NB4 (cell line): Measurements from ENCODE around the gene SLC7A8.
A peak's percentile ranks its signal among the peaks of the same experiment; 100 is the strongest.
"Not testable (repeated sequence)": the region's sequence is repeated elsewhere in the genome, so short reads cannot be mapped to it uniquely, and the experiment has no call there.

Experiments
- DNase-seq: peaks from one replicate; pipeline ENCODE4 v3.0.0; 2010; ENCODE audit warnings: low read depth
- H3K4me3 ChIP-seq: one replicate; pipeline ENCODE4 v1.5.1; 2011; ENCODE audit warnings: mild to moderate bottlenecking, low read depth, low read length, moderate library complexity
- MYC ChIP-seq: IDR thresholded peaks from 2 replicates; pipeline ENCODE4 v1.6.1; 2011; ENCODE audit warnings: low read depth, low read length
- POLR2A ChIP-seq: IDR thresholded peaks from 2 replicates; pipeline ENCODE4 v1.6.1; 2011; ENCODE audit warnings: mild to moderate bottlenecking; ENCODE audit not compliant: insufficient read length; ENCODE audit errors: extremely low read depth
- TF ChIP-seq, protein P1 (sequence below): IDR thresholded peaks from 2 replicates; pipeline ENCODE4 v1.6.1; 2011; ENCODE audit warnings: low read depth, low read length
- TF ChIP-seq, protein P2 (sequence below): IDR thresholded peaks from one replicate; pipeline ENCODE4 v1.5.1; 2012; ENCODE audit warnings: low read depth, low read length

SLC7A8 gene

DNA sequence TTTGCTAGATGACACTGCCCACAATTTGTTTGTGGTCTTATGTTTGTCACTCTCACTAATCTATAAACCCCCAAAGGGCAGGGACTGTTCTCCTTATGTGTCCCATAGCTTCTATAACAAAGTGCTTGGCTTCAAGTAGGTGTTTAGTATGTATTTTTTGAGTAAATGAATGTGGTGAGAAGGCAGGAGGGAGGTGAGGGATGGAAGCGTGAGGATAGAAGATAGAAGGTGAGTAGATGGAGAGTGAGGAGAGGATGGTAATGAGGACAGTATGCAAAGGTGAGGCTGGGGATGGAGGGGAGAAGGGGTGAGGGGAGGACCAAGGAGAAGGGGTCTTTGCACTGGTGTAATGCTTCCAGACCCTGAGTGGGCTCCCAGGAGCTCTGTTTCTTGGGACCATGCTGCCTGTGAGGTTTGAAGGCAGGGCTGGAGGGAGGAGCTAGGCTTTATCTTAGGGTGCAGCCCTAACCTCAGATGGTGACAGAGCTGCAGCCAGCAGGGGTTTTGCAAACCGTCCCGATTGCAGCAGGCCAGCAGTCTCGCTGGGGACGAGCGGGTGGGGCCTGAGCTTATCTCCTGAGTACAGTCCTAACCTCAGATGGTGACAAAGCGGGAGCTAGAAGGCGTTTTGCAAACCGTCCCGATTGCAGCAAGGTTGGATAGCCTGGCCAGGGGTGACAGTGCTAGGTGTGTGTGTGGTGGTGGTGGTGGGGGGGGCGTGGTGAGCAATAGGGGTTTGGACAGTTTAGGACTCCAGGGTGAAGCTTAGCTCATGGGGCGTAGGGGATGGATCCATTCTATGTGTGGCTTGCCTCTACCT, 70.9 kb downstream of the SLC7A8 start:
- H3K4me3 ChIP-seq = peak overlapping the region; percentile 19
- peak; percentile 99 for DNase-seq
- TF ChIP-seq, protein P1, sequence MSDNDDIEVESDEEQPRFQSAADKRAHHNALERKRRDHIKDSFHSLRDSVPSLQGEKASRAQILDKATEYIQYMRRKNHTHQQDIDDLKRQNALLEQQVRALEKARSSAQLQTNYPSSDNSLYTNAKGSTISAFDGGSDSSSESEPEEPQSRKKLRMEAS = peak; percentile 62
- TF ChIP-seq POLR2A (peak; percentile 28), MYC (peak; percentile 79; the same call in 1 of the 2 replicates)
- TF ChIP-seq, protein P2, sequence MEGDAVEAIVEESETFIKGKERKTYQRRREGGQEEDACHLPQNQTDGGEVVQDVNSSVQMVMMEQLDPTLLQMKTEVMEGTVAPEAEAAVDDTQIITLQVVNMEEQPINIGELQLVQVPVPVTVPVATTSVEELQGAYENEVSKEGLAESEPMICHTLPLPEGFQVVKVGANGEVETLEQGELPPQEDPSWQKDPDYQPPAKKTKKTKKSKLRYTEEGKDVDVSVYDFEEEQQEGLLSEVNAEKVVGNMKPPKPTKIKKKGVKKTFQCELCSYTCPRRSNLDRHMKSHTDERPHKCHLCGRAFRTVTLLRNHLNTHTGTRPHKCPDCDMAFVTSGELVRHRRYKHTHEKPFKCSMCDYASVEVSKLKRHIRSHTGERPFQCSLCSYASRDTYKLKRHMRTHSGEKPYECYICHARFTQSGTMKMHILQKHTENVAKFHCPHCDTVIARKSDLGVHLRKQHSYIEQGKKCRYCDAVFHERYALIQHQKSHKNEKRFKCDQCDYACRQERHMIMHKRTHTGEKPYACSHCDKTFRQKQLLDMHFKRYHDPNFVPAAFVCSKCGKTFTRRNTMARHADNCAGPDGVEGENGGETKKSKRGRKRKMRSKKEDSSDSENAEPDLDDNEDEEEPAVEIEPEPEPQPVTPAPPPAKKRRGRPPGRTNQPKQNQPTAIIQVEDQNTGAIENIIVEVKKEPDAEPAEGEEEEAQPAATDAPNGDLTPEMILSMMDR = no peak

DNA sequence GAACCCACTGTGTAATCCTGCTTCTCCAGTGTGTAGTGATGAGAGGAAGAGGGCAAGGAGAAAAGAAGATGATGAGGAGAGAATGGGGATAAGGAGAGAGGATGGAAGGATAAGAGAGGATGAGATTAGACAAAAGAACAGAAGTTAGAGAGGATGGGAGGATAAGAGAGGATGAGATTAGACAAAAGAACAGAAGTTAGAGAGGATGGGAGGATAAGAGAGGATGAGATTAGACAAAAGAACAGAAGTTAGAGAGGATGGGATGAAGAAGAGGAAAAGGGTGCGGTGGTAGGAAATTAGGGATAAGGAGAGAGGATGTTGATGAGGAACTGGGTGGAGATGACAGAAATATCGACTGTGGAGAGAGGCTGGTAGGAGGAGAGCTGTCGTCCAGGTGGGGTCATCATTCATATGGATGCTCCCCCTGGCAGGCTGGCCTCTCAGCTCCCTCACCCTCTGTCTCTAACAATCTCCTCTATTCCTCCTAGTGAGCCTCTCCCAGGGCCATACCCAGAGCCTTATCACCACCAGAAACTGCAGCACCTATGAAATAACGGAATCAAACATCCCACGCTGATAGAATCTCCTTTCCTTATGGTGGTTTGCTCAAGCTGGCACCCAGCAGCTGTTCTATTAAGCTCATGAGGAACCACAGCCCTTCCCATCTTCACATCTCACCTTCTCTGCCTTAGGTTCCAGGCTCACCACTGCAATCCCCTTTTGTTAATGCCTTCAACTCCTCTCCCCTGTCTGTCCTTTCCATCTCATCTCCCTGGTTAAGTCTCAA, 72.7 kb downstream of the SLC7A8 start:
- DNase-seq = peak; percentile 65
- no peak for TF ChIP-seq POLR2A
- TF ChIP-seq, protein P1 = no peak
- TF ChIP-seq MYC = no peak
- TF ChIP-seq, protein P2 = no peak
- H3K4me3 ChIP-seq = no peak overlapping the region

DNA sequence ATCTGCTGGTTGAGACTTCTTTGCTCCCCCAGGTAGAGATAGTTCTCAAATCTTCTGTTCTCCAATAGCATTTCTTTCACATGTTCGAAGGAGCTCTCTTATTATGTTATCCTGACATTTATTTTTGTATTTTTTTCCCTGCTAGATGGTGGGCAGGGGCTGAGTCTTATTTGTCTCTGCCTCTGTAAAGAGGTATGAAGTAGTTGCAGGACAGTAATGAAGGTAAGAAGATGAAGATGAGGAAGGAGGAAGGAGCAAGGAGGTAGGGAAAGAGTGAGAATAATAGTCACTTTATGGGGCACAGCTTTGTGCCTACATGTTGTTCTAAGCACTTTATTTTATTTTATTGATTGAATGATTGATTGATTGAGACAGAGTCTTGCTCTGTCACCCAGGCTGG, 73.7 kb downstream of the SLC7A8 start:
- no peak overlapping the region for H3K4me3 ChIP-seq
- TF ChIP-seq MYC (no peak), POLR2A (no peak)
- no peak for DNase-seq

DNA sequence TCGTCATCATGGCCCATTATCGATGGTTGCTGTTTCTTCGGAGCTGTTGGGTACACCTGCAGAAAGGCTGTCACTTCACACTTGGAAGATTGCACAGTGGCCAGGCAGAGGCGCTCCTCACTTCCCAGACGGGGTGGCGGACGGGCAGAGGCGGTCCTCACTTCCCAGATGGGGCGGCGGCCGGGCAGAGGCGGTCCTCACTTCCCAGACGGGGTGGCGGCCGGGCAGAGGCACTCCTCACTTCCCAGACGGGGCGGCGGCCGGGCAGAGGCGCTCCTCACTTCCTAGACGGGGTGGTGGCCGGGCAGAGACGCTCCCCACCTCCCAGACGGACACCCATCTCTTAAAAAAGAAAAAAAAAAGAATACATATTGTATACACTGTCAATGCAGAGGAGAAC, 75.3 kb downstream of the SLC7A8 start:
- not testable (repeated sequence) for H3K4me3 ChIP-seq, DNase-seq

DNA sequence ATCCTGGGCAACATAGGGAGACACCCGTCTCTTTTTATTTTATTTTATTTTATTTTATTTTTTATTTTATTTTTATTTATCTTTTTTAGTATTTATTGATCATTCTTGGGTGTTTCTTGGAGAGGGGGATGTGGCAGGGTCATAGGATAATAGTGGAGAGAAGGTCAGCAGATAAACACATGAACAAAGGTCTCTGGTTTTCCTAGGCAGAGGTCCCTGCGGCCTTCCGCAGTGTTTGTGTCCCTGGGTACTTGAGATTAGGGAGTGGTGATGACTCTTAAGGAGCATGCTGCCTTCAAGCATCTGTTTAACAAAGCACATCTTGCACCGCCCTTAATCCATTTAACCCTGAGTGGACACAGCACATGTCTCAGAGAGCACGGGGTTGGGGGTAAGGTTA, 75.8 kb downstream of the SLC7A8 start:
- not testable (repeated sequence) for H3K4me3 ChIP-seq, DNase-seq

DNA sequence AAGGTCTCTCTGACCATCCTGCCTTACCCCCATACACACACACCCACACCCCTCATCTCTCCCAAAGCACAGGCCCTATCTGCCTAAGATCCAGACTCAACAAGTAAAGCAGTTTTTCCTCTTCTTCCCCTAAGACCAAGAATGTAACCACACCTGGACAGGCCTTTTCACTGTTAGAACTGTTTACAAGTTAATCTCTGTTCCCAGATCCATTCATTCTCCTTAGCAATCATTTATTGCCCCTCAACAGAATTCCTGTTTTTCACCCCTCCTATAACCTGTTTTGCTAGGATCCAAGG, 76.8 kb downstream of the SLC7A8 start:
- H3K4me3 ChIP-seq = no peak overlapping the region
- DNase-seq = no peak
- TF ChIP-seq, protein P1 = no peak
- TF ChIP-seq, protein P2 = no peak
- no peak for TF ChIP-seq MYC
- no peak for TF ChIP-seq POLR2A

DNA sequence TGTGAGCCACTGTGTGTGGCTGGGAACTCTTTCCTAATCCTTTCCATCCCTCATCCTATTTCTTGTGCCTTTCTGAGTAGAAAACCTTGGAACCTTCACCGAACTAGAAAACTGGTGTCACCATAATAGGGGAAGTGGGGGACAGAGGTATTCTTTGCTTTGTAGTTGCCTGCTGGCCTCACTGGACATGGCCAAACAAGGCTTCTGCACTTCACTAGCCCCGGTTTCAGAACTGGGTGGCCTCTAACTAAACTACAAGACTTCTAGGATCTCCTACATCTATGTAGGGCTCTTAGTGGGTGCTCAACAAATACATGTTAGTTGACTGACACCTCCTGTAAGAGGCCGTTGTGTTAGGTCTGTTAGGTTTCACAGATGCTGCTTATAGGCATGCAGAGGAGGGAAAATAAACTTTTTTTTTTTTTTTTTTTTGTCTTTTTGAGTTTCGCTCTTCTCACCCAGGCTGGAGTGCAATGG, 78.1 kb downstream of the SLC7A8 start:
- DNase-seq = no peak
- H3K4me3 ChIP-seq = no peak overlapping the region
- TF ChIP-seq MYC (no peak), POLR2A (no peak)
- TF ChIP-seq, protein P1 = no peak
- TF ChIP-seq, protein P2 = no peak
